Inflammatory macrophage treated with lipopolysaccharide for 1 hour (primary cell): Measurements from ENCODE around the gene NSUN7.
A peak's percentile ranks its signal among the peaks of the same experiment; 100 is the strongest.

Source experiments
- DNase-seq, 2 donors: peaks; one replicate each; pipeline ENCODE4 v3.0.0-alpha.2; 2020 to 2022

The NSUN7 gene

DNA sequence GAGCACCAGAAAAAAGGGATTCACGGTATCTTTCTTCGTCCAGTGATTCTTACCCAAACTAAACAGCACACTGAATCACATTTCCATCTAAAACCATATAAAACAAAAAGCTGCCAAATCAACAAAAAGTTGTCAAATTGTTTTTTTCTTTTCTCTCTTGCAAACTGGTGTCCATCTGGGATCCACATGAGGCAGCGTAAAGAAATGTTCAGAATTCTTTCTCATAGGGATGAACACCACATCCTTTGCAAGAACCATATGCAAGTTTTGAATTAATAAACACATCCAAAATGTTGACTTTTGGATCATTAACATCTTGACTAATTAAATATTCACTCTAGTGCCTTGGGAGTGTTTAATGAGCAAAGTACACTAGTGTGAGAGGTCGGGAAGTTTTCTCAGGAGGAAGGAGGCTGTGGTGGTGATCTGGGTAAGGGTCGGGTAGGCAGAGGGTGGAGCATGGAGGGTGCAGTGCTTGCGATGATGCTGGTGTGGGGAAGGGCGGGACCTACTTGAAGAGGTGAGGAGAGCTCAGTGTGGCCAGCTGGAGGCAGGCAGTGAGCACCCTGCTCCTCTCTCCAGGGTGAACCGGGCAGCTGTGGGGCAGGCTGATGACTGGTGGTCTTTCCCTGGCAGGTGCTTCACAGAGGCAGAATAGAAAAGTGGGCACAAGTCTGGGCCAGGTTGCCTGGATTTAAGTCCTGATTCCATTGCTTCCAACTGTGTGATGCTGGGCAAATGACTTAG, 72.8 kb downstream of the NSUN7 start:
- DNase-seq, result no peak

DNA sequence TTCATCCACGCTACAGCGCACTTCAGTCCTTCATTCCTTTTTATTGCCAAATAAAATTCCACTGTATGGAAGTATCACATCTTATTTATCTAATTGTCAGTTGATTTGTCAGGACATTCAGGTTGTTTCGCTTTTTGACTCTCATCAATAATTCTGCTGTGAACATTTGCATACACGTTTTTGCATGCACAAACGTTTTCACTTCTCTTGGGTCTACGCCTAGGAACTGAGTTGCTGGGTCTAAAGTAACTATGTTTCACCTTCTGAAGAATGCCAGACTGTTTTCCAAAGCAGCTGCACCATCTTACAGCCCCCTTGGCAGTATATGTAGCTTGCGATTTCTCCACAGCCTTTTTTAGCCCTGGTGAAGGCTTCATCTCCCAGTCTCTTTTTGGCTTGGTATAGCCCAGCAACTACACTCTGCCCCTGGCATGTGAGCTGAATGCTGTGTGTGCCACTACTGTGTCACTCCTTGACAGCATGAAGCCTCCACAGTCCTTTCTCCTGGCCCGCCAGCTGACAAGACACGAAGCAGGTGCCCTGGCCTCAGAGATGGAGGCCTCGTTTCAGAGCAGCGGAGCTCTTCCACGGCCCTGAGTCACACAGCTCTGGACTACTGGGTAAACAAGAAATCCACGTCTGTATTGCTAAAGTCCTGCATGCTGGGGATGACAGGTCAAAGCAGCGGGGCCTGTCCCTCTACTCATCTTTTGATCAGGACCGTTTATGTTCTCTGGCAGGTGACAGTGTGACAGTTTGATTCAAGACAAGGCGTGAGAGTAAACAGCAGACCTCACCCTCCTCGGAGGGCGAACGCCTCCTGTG, 75.5 kb downstream of the NSUN7 start:
- no peak for DNase-seq

DNA sequence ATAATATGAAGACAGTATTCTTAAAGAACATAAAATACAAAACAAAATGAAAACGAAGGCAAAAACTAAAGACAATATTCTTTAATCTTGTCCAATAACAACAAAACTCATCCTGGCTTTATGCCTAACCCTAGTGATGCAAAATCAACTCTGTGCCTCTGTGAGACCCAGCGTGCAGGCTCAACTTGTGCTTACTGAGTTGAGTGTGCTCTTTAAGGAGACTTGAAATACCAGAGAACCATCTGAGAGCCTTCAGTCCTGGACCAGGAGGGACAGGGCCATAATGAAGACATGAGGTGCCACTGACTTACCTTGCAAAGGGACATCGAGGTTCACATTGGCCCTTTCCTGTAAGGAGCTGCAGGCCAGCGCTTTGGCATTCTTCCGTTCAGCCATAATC, 77.1 kb downstream of the NSUN7 start:
- DNase-seq, result no peak

DNA sequence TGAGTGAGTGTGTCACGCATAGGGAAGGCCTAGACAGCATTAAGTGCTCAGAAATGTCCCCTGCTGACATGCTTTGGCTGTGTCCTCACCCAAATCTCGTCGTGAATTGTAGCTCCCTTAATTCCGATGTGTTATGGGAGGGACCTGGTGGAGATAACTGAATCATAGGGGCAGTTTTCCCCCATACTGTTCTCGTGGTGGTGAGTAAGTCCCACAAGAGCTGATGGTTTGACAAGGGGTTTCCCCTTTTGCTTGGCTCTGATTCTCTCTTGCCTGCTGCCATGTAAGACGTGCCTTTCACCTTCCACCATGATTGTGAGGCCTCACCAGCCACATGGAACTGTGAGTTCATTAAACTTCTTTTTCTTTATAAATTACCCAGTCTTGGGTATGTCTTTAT, 78.0 kb downstream of the NSUN7 start:
- peak in 1 of 2 donors; percentile 63 for DNase-seq

DNA sequence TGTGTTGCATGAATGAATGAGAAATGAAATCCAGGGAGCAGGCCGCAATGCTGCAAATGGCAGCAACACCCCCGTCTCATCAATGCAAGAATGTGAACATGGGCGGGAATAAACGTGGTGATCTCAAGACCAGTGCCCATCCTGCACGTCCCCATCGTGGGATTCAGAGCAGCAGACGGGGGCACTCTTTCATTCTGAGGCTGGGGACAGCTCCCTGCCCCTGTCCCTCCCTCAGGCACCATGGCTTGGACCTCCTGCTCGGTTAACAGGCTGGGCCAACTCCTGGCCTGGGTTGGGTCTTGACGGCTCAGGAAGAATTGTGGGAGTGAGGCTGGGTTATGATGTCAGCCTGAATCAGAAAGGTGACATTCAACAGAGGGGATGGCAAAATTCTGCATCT, 78.9 kb downstream of the NSUN7 start:
- DNase-seq, result no peak

- peak; percentile 62 to 83 for DNase-seq
Observed at GRCh38 chr4:40829586-40829985, 79.8 kb downstream of the NSUN7 start.

DNA sequence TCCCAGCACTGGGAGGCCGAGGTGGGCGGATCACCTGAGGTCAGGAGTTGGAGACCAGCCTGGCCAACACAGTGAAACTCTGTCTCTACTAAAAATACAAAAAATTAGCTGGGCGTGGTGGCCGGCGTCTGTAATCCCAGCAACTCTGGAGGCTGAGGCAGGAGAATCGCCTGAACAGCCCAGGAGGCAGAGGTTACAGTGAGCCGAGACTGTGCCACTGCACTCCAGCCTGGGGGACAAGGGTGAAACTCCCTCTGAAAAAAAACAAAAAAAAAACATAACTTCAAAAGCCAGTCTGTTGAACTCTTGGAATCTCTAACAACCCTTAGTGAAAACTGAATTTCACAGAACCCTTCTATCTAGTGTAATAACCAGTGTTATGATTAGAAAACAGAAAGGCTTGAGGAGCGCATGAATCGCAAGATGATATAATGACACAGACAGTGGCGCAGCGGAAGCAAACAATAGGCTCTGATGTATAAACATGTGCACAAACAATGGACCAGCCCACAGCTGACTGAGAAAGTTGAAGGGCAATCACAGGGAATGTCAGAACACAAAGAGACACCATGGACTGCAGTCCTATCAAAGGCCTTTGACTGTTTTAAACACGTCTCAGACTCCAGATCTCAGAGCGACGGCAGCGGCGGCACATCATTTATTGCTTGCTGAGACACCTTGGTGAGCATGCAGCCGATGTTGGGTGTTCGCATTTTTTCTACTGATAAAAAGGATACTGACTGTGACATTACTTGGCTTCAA, 81.6 kb downstream of the NSUN7 start:
- DNase-seq, result no peak

DNA sequence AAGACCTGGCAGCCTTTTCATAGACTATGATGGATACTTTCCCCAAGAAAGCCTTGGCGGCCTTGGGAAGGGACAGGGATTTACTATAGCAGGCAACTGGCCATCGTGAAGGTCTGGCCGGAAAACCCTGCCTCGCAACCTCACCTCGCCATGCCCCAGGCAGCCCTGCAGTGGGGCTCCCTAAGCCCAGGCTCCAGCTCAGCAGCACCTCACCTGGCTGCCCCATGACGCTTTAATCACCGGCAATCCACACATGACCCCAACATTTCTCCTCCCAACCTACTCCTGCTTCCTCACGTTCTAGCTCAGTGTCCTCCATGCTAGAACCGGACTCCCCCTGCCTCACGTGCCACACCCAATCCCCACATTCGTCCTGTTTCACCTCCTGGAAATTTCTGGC, 82.4 kb downstream of the NSUN7 start:
- DNase-seq, result no peak

GRCh38 chr4:40833212-40833611, 83.5 kb downstream of the NSUN7 start:
- DNase-seq, result no peak

- DNase-seq, result no peak
Observed at GRCh38 chr4:40837094-40837870, 87.5 kb downstream of the NSUN7 start.

- no peak for DNase-seq
Observed at GRCh38 chr4:40838742-40839141, 89.0 kb downstream of the NSUN7 start.

- peak; percentile 41 to 44 for DNase-seq
Observed at GRCh38 chr4:40840255-40840984, 90.7 kb downstream of the NSUN7 start.

- peak; percentile 68 to 91 for DNase-seq
Observed at GRCh38 chr4:40840985-40841571, 91.3 kb downstream of the NSUN7 start.

GRCh38 chr4:40842318-40842717, 92.6 kb downstream of the NSUN7 start:
- no peak for DNase-seq

GRCh38 chr4:40842725-40843423, 93.1 kb downstream of the NSUN7 start:
- no peak for DNase-seq

- DNase-seq, result peak; percentile 6 to 49
Observed at GRCh38 chr4:40843696-40844095, 93.9 kb downstream of the NSUN7 start.

DNA sequence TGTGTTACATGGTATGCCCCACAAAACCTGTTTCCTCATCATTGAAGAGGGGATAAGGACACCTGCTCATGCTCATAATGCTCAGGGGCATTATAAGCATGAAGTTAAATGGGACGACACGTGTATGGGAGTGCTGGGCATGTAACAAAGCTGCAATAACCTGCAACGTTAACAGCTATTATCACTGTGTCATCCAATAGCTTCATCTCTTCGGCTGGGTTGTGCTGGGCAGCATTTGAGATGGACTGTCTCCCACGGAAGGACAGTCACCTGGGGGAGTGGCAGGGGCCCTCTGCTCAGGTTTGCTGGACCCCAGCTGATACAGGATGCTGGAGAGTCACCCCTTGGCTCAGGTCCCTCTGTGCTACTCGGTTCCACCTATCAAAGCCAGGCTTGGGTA, 94.5 kb downstream of the NSUN7 start:
- no peak for DNase-seq

GRCh38 chr4:40845154-40845835, 95.5 kb downstream of the NSUN7 start:
- no peak for DNase-seq

- DNase-seq, result no peak
Observed at GRCh38 chr4:40846532-40846931, 96.8 kb downstream of the NSUN7 start.

DNA sequence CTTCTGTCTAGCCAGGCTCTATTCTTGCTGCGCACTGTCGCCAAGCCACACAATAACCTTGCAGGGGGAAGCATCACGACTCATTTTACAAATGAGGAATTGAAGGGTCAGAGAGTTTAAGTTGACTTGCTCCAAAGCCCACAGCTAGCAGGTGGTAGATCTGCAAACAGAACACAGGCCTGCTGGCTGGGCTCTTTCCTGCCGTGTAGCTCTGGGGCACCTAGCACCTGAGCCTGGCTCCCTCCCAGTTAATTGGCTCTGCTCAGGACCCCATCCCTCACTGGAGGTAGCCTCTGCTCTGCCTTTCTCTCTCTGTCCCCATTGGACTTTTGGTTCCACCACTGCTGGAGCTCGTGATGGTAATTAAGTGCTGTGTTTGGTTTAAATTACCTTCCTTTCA, 98.5 kb downstream of the NSUN7 start:
- no peak for DNase-seq
